ENCODE measurements around the gene HIP1.
"Not testable (repeated sequence)": the region's sequence is repeated elsewhere in the genome, so short reads cannot be mapped to it uniquely, and the experiment has no call there.

HIP1 gene

GRCh38 chr7:75719626-75720025 is 19.1 kb downstream of the HIP1 start:
- H4K20me1 ChIP-seq (ENCODE audit: low read depth, low read length): no peaks in the 10 kb centered on the region
- TF ChIP-seq EZH2phosphoT487 (conservative IDR thresholded peaks at IDR 0.05; ENCODE audit: low read length) (no peak), CTCF (IDR thresholded peaks at IDR 0.05; ENCODE audit: insufficient read depth, low read length, poor library complexity, severe bottlenecking) (no peak)
- no peaks in the 10 kb centered on the region for H3K9me3 ChIP-seq (ENCODE audit: insufficient read depth, low read length)

GRCh38 chr7:75718390-75719031 is 20.2 kb downstream of the HIP1 start:
- Histone ChIP-seq H3K9me3 (ENCODE audit: insufficient read depth, low read length) (no peaks in the 10 kb centered on the region), H3K79me2 (ENCODE audit: insufficient read depth, low read length) (no peaks in the 10 kb centered on the region), H3K4me3 (ENCODE audit: insufficient read depth, low read length, poor library complexity, severe bottlenecking) (no peak overlapping the region)

More at GRCh38 chr7:75719626-75720025, 19.1 kb downstream of the HIP1 start:
- no peaks in the 10 kb centered on the region for H3F3A ChIP-seq (ENCODE audit: insufficient read depth)
- no peaks in the 10 kb centered on the region for H3K9me2 ChIP-seq (replicated peaks; ENCODE audit: insufficient read depth, low read length)
- no peak overlapping the region for H3K9ac ChIP-seq (ENCODE audit: low read length)
- no peaks in the 10 kb centered on the region for H3K36me3 ChIP-seq (ENCODE audit: low read length)
- no peak overlapping the region for H2AFZ ChIP-seq (ENCODE audit: low read depth, low read length, severe bottlenecking)
- no peak overlapping the region for H3K4me3 ChIP-seq (ENCODE audit: insufficient read depth, low read length, poor library complexity, severe bottlenecking)
- H3K4me2 ChIP-seq (ENCODE audit: low read depth, low read length, poor library complexity, severe bottlenecking): no peak overlapping the region
- H3K79me2 ChIP-seq (ENCODE audit: insufficient read depth, low read length): no peaks in the 10 kb centered on the region
- no peaks in the 10 kb centered on the region for H3K27me3 ChIP-seq (ENCODE audit: low read length)
- H3K27ac ChIP-seq (ENCODE audit: low read depth, low read length): no peak overlapping the region

DNA sequence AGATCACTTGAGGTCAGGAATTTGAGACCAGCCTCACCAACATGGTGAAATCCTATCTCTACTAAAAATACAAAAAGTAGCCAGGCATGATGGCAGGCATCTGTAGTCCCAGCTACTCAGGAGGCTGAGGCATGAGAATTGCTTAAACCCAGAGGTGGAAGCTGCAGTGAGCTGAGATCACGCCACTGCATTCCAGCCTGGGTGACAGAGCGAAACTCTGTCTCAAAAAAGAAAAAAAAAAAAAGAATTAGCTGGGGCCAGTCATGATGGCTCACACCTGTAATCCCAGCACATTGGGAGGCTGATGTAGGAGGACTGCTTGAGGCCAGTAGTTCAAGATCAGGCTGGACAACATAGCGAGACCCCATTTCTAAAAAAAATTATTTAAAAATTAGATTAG is 21.0 kb downstream of the HIP1 start:
- not testable (repeated sequence) for H3F3A ChIP-seq (ENCODE audit: insufficient read depth); H3K27ac ChIP-seq (ENCODE audit: low read depth, low read length); H3K4me2 ChIP-seq (ENCODE audit: low read depth, low read length, poor library complexity, severe bottlenecking); H3K9me2 ChIP-seq (replicated peaks; ENCODE audit: insufficient read depth, low read length); H3K4me3 ChIP-seq (ENCODE audit: insufficient read depth, low read length, poor library complexity, severe bottlenecking); H3K9me3 ChIP-seq (ENCODE audit: insufficient read depth, low read length); H3K36me3 ChIP-seq (ENCODE audit: low read length); H3K79me2 ChIP-seq (ENCODE audit: insufficient read depth, low read length); H2AFZ ChIP-seq (ENCODE audit: low read depth, low read length, severe bottlenecking); H3K27me3 ChIP-seq (ENCODE audit: low read length); H4K20me1 ChIP-seq (ENCODE audit: low read depth, low read length); H3K9ac ChIP-seq (ENCODE audit: low read length)

More at GRCh38 chr7:75718390-75719031, 20.2 kb downstream of the HIP1 start:
- H3K9me2 ChIP-seq (replicated peaks; ENCODE audit: insufficient read depth, low read length): no peaks in the 10 kb centered on the region
- no peaks in the 10 kb centered on the region for H3K36me3 ChIP-seq (ENCODE audit: low read length)
- no peak overlapping the region for H3K9ac ChIP-seq (ENCODE audit: low read length)
- H2AFZ ChIP-seq (ENCODE audit: low read depth, low read length, severe bottlenecking): no peak overlapping the region
- no peak overlapping the region for H3K4me2 ChIP-seq (ENCODE audit: low read depth, low read length, poor library complexity, severe bottlenecking)
- H4K20me1 ChIP-seq (ENCODE audit: low read depth, low read length): no peaks in the 10 kb centered on the region
- H3F3A ChIP-seq (ENCODE audit: insufficient read depth): no peaks in the 10 kb centered on the region
- TF ChIP-seq EZH2phosphoT487 (conservative IDR thresholded peaks at IDR 0.05; ENCODE audit: low read length) (no peak), CTCF (IDR thresholded peaks at IDR 0.05; ENCODE audit: insufficient read depth, low read length, poor library complexity, severe bottlenecking) (no peak)
- H3K27me3 ChIP-seq (ENCODE audit: low read length): no peaks in the 10 kb centered on the region
- no peak overlapping the region for H3K27ac ChIP-seq (ENCODE audit: low read depth, low read length)

DNA sequence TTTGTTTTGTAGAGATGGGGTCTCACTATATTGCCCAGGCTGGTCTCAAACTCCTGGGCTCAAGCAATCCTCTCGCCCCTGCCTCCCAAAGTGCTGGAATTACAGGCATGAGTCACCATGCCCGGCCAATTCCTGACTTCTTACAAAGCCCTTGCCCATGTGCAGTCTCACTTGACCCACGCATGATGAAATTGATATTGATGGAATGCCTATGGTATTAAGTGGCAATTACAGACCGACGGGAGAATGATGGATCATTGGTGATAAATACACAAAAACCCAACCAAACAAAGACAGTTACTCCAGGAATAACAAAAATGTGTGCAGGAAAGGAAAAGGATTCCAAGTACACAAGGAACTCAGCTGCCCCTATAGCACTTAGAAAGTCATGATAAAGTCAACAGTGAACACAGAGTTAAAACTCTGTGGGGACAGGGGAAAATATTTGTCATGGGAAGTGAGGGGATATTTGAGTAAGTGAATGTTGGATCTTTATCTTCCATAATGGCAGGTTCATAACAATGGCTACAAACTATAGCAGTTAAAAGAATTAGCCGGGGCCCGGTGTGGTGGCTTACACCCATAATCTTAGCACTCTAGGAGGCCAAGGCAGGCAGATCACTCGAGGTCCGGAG is 21.6 kb downstream of the HIP1 start:
- Histone ChIP-seq H3K9me2 (replicated peaks; ENCODE audit: insufficient read depth, low read length) (no peaks in the 10 kb centered on the region), H3K79me2 (ENCODE audit: insufficient read depth, low read length) (no peaks in the 10 kb centered on the region), H3K4me3 (ENCODE audit: insufficient read depth, low read length, poor library complexity, severe bottlenecking) (no peak overlapping the region), H3F3A (ENCODE audit: insufficient read depth) (no peaks in the 10 kb centered on the region), H3K9me3 (ENCODE audit: insufficient read depth, low read length) (no peaks in the 10 kb centered on the region), H3K36me3 (ENCODE audit: low read length) (no peaks in the 10 kb centered on the region), H2AFZ (ENCODE audit: low read depth, low read length, severe bottlenecking) (no peak overlapping the region), H3K27me3 (ENCODE audit: low read length) (no peaks in the 10 kb centered on the region), H3K4me2 (ENCODE audit: low read depth, low read length, poor library complexity, severe bottlenecking) (no peak overlapping the region), H3K27ac (ENCODE audit: low read depth, low read length) (no peak overlapping the region), H3K9ac (ENCODE audit: low read length) (no peak overlapping the region), H4K20me1 (ENCODE audit: low read depth, low read length) (no peaks in the 10 kb centered on the region)
- TF ChIP-seq EZH2phosphoT487 (conservative IDR thresholded peaks at IDR 0.05; ENCODE audit: low read length) (no peak), CTCF (IDR thresholded peaks at IDR 0.05; ENCODE audit: insufficient read depth, low read length, poor library complexity, severe bottlenecking) (no peak)

Measured in SU-DHL-6 (cell line).